ENCODE results near the gene MRPL24. TPM values are rescaled to one million over a fixed set of nuclear protein-coding genes. Genes with fewer than 3 reads are reported as not detected.

Gene MRPL24
- total and polyA plus RNA-seq, 2 of the 4 experiments (the other 2 are of a cell fraction) = 68.8 to 99.5 TPM

- POLR2A ChIA-PET (ENCODE audit: unreplicated experiment) = no interaction called here
- Histone ChIP-seq H3K14ac (replicated peaks; ENCODE audit: low read depth, low read length) (peak within 1 kb of the TSS; percentile 47; the same call in 1 of the 2 replicates), H3K4ac (ENCODE audit: low read depth, low read length) (peak within 1 kb of the TSS; percentile 81), H3K9me3 (ENCODE audit: control insufficient read depth, insufficient read depth, low read length) (no peaks in the 10 kb centered on the region), H4K20me1 (ENCODE audit: insufficient read depth, low read length) (no peaks in the 10 kb centered on the region), H3K36me3 (ENCODE audit: control insufficient read depth, insufficient read depth, low read length) (no peaks in the 10 kb centered on the region), H2AK5ac (ENCODE audit: low read depth, low read length) (peak within 1 kb of the TSS; percentile 91), H3K23ac (ENCODE audit: low read depth, low read length) (no peak within 1 kb of the TSS; the same call in 1 of the 2 replicates), H3K79me1 (ENCODE audit: low read depth in 1 of 2, low read length in 2 of 2) (no peaks in the 10 kb centered on the region), H2BK20ac (ENCODE audit: low read depth, low read length) (peak within 1 kb of the TSS; percentile 59), H3K27ac (ENCODE audit: insufficient read depth, low read length) (peak within 1 kb of the TSS; percentile 10), H4K91ac (ENCODE audit: insufficient read depth, low read depth, low read length) (peak within 1 kb of the TSS; percentile 78; the same call in 1 of the 2 replicates), H4K5ac (ENCODE audit: low read depth, low read length) (peak within 1 kb of the TSS; percentile 73), H4K8ac (ENCODE audit: low read depth in 2 of 2, low read length in 2 of 2) (peak within 1 kb of the TSS; percentile 77 to 88), H3K9ac (ENCODE audit: low read depth, low read length) (peak within 1 kb of the TSS; percentile 35), H3K4me3 (ENCODE audit: insufficient read depth, low read depth, low read length) (peak within 1 kb of the TSS; percentile 15; the same call in 1 of the 2 replicates), H2BK120ac (ENCODE audit: low read depth, low read length) (peak within 1 kb of the TSS; percentile 80), H3K27me3 (ENCODE audit: control insufficient read depth, insufficient read depth, low read length) (peaks cover 5% of the 10 kb centered on the region), H3K4me1 (ENCODE audit: control insufficient read depth, insufficient read depth, low read length) (peaks cover 44% of the 10 kb centered on the region), H2AFZ (replicated peaks; ENCODE audit: low read length, poor library complexity) (peak within 1 kb of the TSS; percentile 90), H3K4me2 (ENCODE audit: low read depth, low read length) (peak within 1 kb of the TSS; percentile 81), H2AK9ac (replicated peaks; ENCODE audit: low read depth, low read length, poor library complexity) (peak within 1 kb of the TSS; percentile 90), H3K9me1 (ENCODE audit: insufficient read depth, low read length) (peaks cover 3% of the 10 kb centered on the region; the same call in 1 of the 2 replicates), H3K56ac (ENCODE audit: extremely low read depth, insufficient read depth, low read length) (no peak within 1 kb of the TSS), H3K18ac (ENCODE audit: low read depth, low read length) (peak within 1 kb of the TSS; percentile 48; the same call in 1 of the 2 replicates), H2BK5ac (ENCODE audit: low read depth, low read length, poor library complexity, severe bottlenecking) (no peak within 1 kb of the TSS), H2BK15ac (ENCODE audit: low read depth, low read length) (peak within 1 kb of the TSS; percentile 83; the same call in 2 of the 3 replicates)
- intact Hi-C loops (cut with micrococcal nuclease) = loop anchor here (1.0 kb wide), 1 partner anchor 16 kb away; no protein-coding TSS in a partner anchor
- DNase-seq (no peak), ATAC-seq (ENCODE audit: low read depth) (peak; percentile 7)
- BruUV-seq (replicated peaks) = no TSS peak
- dilution Hi-C loops (cut with HindIII; ENCODE audit: low sequenced_read_pairs, unreplicated experiment) = no loop called here
- 0% methylated on average over 7 of the region's 42 CpGs; no CpG with 5 or more reads in 1 of the 2 experiments for WGBS, 2 experiments (ENCODE audit: extremely low coverage in 2 of 2, insufficient read length in 1 of 2)
- CTCF ChIA-PET = interaction anchor here (0.6 to 6.9 kb wide), 4 partner anchors 15 to 46 kb away, joined by 3 to 54 read pairs (median 4); partner anchors contain the start of gene HDGF
- TF ChIP-seq CEBPB (IDR thresholded peaks at IDR 0.05; ENCODE audit: low read depth, low read length) (no peak), RCOR1 (IDR thresholded peaks at IDR 0.05; ENCODE audit: insufficient replicate concordance, low read length) (no peak), MAFK (IDR thresholded peaks at IDR 0.05; ENCODE audit: low read depth, low read length) (no peak), SMC3 (IDR thresholded peaks at IDR 0.05; ENCODE audit: low read depth, low read length) (no peak), BHLHE40 (IDR thresholded peaks at IDR 0.05; ENCODE audit: low read depth, low read length) (no peak), MAZ (IDR thresholded peaks at IDR 0.05; ENCODE audit: borderline replicate concordance, low read depth, low read length) (no peak), MXI1 (IDR thresholded peaks at IDR 0.05; ENCODE audit: borderline replicate concordance, low read depth, low read length) (no peak), RFX5 (IDR thresholded peaks at IDR 0.05; ENCODE audit: low read depth, low read length) (no peak), POLR2A (IDR thresholded peaks at IDR 0.05; ENCODE audit: low read depth, low read length) (no peak), CHD1 (IDR thresholded peaks at IDR 0.05; ENCODE audit: low read depth, low read length) (no peak; the same call in 1 of the 2 replicates), FOS (IDR thresholded peaks at IDR 0.05; ENCODE audit: low read depth, low read length) (no peak), RAD21 (IDR thresholded peaks at IDR 0.05; ENCODE audit: low read length) (no peak)
- TF ChIP-seq, protein P1, sequence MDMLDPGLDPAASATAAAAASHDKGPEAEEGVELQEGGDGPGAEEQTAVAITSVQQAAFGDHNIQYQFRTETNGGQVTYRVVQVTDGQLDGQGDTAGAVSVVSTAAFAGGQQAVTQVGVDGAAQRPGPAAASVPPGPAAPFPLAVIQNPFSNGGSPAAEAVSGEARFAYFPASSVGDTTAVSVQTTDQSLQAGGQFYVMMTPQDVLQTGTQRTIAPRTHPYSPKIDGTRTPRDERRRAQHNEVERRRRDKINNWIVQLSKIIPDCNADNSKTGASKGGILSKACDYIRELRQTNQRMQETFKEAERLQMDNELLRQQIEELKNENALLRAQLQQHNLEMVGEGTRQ (IDR thresholded peaks at IDR 0.05; ENCODE audit: low read depth, low read length) = no peak
- TF ChIP-seq, protein P2, sequence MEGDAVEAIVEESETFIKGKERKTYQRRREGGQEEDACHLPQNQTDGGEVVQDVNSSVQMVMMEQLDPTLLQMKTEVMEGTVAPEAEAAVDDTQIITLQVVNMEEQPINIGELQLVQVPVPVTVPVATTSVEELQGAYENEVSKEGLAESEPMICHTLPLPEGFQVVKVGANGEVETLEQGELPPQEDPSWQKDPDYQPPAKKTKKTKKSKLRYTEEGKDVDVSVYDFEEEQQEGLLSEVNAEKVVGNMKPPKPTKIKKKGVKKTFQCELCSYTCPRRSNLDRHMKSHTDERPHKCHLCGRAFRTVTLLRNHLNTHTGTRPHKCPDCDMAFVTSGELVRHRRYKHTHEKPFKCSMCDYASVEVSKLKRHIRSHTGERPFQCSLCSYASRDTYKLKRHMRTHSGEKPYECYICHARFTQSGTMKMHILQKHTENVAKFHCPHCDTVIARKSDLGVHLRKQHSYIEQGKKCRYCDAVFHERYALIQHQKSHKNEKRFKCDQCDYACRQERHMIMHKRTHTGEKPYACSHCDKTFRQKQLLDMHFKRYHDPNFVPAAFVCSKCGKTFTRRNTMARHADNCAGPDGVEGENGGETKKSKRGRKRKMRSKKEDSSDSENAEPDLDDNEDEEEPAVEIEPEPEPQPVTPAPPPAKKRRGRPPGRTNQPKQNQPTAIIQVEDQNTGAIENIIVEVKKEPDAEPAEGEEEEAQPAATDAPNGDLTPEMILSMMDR (conservative IDR thresholded peaks at IDR 0.05; ENCODE audit: low read depth, low read length) = no peak
- in situ Hi-C loops (cut with MboI; ENCODE audit: low sequenced_read_pairs) = no loop called here
Measured at GRCh38 chr1:156705321-156705917, 35.5 kb downstream of the MRPL24 start, which contains the start of gene CRABP2. Gene CRABP2, minus strand, starts transcription at chr1:156705583. Its CDS starts 137 bp downstream, at chr1:156705446.

Data from IMR-90 (cell line).